Thyroid gland (tissue), 4 donors: Measurements from ENCODE around the gene GDPD5. TPM values are rescaled to one million over a fixed set of nuclear protein-coding genes. Genes with fewer than 3 reads are reported as not detected.

ENCODE experiments used
- DNase-seq, 2 donors: peaks; one replicate each; pipeline ENCODE4 v3.0.0-alpha.2; 2019
- H3K27ac ChIP-seq, 3 donors: fragments of 200-600 bp; sonication (generic); 1 replicate in 2 of 3; 2 replicates in 1 of 3; pipeline ENCODE4 v1.5.1; 2016 to 2019; ENCODE audit warnings: mild to moderate bottlenecking in 1 of 3, moderate library complexity in 1 of 3
- H3K27me3 ChIP-seq: fragments of 200-600 bp; sonication (generic); one replicate; pipeline ENCODE4 v1.5.1; 2019
- H3K36me3 ChIP-seq, 2 donors: fragments of 200-600 bp; sonication (generic); one replicate each; pipeline ENCODE4 v1.5.1; 2016 to 2019
- H3K4me1 ChIP-seq, 2 donors: fragments of 200-600 bp; sonication (generic); one replicate each; pipeline ENCODE4 v1.5.1; 2017 to 2019
- H3K4me3 ChIP-seq, 3 donors: fragments of 200-600 bp; sonication (generic); replicated peaks in 1 of 3; 1 replicate in 2 of 3; 2 replicates in 1 of 3; pipeline ENCODE4 v1.5.1; 2016; ENCODE audit warnings: mild to moderate bottlenecking in 1 of 3
- H3K9me3 ChIP-seq: fragments of 200-600 bp; sonication (generic); one replicate; pipeline ENCODE4 v1.5.1; 2017
- CTCF ChIP-seq, 6 experiments: fragments of 200-600 bp in 3 of 6; fragments of 450-650 bp in 3 of 6; sonication (generic) in 3 of 6; IDR thresholded peaks; one replicate each; pipeline ENCODE4 v1.5.1; 2016 to 2019; ENCODE audit warnings: antibody characterized with exemption in 6 of 6, mild to moderate bottlenecking in 2 of 6, inconsistent platforms in 1 of 6, moderate library complexity in 1 of 6
- POLR2A ChIP-seq, 2 donors: fragments of 450-650 bp; IDR thresholded peaks; one replicate each; pipeline ENCODE4 v1.6.1; 2017; ENCODE audit warnings: antibody characterized with exemption in 2 of 2, mild to moderate bottlenecking in 2 of 2, moderate library complexity in 1 of 2
- WGBS, 2 donors: methylation state at CpG; one replicate each; pipeline ENCODE4 v1.1.5; 2017; 5-methylcytosine and 5-hydroxymethylcytosine counted together
- intact Hi-C: fragments of 100-400 bp; cut with DNase I; formaldehyde crosslinking; loops from one replicate; pipeline ENCODE4 v1.15.1; 2023
- total RNA-seq, 4 donors: library from RNA; depleted of rRNA; stranded (reverse); fragments of >200 nt; gene quantifications; one replicate each; pipeline ENCODE4 v1.2.3, GENCODE V29; 2016

The GDPD5 gene
- 1 to 10 TPM; 5.6 to 6.4 (median 6.1) TPM for total RNA-seq

GRCh38 chr11:75525433-75526191, at the start of gene GDPD5:
Gene GDPD5, minus strand, starts transcription at chr11:75525941. Its CDS starts 48,206 bp downstream, at chr11:75477735.
- intact Hi-C loops = loop anchor here (5.0 kb wide), 1 partner anchor 128 kb away; the partner anchor contains the start of gene RPS3
- Histone ChIP-seq H3K27ac (peak within 1 kb of the TSS in 1 of 3 donors; percentile 57), H3K4me3 (peak within 1 kb of the TSS; percentile 18 to 51 (median 22)), H3K27me3 (no peaks in the 10 kb centered on the region), H3K9me3 (no peaks in the 10 kb centered on the region), H3K36me3 (no peaks in the 10 kb centered on the region), H3K4me1 (peaks cover 6 to 17% of the 10 kb centered on the region in 2 donors)
- DNase-seq = peak; percentile 74 to 76
- 0% methylated on average over 11 of the region's 99 CpGs for WGBS, 2 donors
- TF ChIP-seq CTCF (IDR thresholded peaks at IDR 0.05) = peak in 3 of 6 experiments; percentile 32 to 66 (median 48)
- TF ChIP-seq POLR2A (IDR thresholded peaks at IDR 0.05) = peak in 1 of 2 donors; percentile 55

GRCh38 chr11:75574698-75575602, 49.2 kb upstream of the GDPD5 start:
- TF ChIP-seq POLR2A (IDR thresholded peaks at IDR 0.05) = no peak
- no peak for TF ChIP-seq CTCF (IDR thresholded peaks at IDR 0.05)
- Histone ChIP-seq H3K9me3 (no peaks in the 10 kb centered on the region), H3K4me3 (no peak overlapping the region), H3K36me3 (peaks cover 34 to 39% of the 10 kb centered on the region in 2 donors), H3K27me3 (no peaks in the 10 kb centered on the region), H3K27ac (no peak overlapping the region), H3K4me1 (peaks cover 33 to 37% of the 10 kb centered on the region in 2 donors)
- intact Hi-C loops = no loop called here
- no peak for DNase-seq
- 77 to 81% methylated on average over 12 of the region's 12 CpGs for WGBS, 2 donors

GRCh38 chr11:75572744-75573143, 47.0 kb upstream of the GDPD5 start:
- H3K4me3 ChIP-seq = no peak overlapping the region
- no peak overlapping the region for H3K27ac ChIP-seq
- WGBS, 2 donors = 80 to 90% methylated on average over 8 of the region's 8 CpGs
- peaks cover 56 to 61% of the 10 kb centered on the region in 2 donors for H3K36me3 ChIP-seq
- TF ChIP-seq POLR2A (IDR thresholded peaks at IDR 0.05) (no peak), CTCF (IDR thresholded peaks at IDR 0.05) (no peak)
- H3K27me3 ChIP-seq = no peaks in the 10 kb centered on the region
- no peaks in the 10 kb centered on the region for H3K9me3 ChIP-seq
- peaks cover 17 to 20% of the 10 kb centered on the region in 2 donors for H3K4me1 ChIP-seq
- DNase-seq = no peak
- intact Hi-C loops = no loop called here

GRCh38 chr11:75571625-75572024, 45.9 kb upstream of the GDPD5 start:
- H3K36me3 ChIP-seq = peaks cover 68 to 72% of the 10 kb centered on the region in 2 donors

More at GRCh38 chr11:75571625-75572024, 45.9 kb upstream of the GDPD5 start:
- Histone ChIP-seq H3K4me3 (no peak overlapping the region), H3K9me3 (no peaks in the 10 kb centered on the region), H3K27ac (no peak overlapping the region), H3K4me1 (peaks cover 6 to 14% of the 10 kb centered on the region in 2 donors), H3K27me3 (no peaks in the 10 kb centered on the region)
- no peak for DNase-seq
- intact Hi-C loops = no loop called here
- TF ChIP-seq CTCF (IDR thresholded peaks at IDR 0.05) (no peak), POLR2A (IDR thresholded peaks at IDR 0.05) (no peak)
- WGBS, 2 donors = 95 to 100% methylated on average over 1 to 11 of the region's 14 CpGs
